ENCODE data around the gene ST3GAL4.

ST3GAL4 gene

DNA sequence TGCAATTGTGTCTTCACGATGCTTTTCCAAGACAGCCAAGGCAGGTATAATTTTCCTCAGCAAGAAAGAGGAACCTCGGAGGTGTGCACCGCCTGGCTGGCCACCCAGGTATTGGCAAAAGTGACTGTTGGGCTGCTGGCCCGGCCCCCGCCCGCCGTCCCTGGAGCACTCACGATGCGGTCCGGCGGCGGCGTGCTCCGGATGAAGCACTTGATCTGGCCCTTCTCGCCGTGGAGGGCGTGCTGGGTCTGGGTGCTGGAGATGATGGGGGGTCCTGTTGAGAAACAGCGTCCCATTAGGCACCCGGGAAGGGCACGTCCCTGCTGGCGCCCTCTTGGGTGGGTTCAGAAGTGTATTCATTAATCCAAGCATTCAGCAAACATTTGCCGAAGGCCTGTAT is 84.8 kb downstream of the ST3GAL4 start:
- DNase-seq (ENCODE audit: low read depth in 2 of 2, low spot score in 1 of 2): no peak

- peak; percentile 18 to 49 for DNase-seq (ENCODE audit: low read depth in 2 of 2, low spot score in 1 of 2)
Observed at GRCh38 chr11:126440792-126441514, 85.5 kb downstream of the ST3GAL4 start.

GRCh38 chr11:126443120-126443519 is 87.6 kb downstream of the ST3GAL4 start:
- DNase-seq (ENCODE audit: low read depth in 2 of 2, low spot score in 1 of 2): no peak

DNA sequence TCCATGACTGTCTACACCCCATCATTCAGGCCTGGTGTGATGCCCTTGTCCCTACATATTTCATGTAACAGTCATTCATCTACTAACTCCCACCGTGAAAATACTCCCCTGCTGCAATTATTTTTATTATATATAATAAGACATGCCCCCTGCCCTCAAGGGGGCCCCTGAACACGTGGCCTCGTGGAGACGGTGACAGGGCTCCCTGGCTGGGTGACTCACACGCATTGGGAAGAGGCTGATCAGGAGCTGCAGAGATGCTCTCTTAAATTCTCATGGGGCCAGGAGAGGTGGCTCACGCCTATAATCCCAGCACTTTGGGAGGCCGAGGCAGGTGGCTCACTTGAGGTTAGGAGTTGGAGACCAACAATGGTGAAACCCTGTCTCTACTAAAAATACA is 88.6 kb downstream of the ST3GAL4 start:
- DNase-seq (ENCODE audit: low read depth in 2 of 2, low spot score in 1 of 2): no peak

- no peak for DNase-seq (ENCODE audit: low read depth in 2 of 2, low spot score in 1 of 2)
Observed at GRCh38 chr11:126446581-126446980, 91.1 kb downstream of the ST3GAL4 start.

DNA sequence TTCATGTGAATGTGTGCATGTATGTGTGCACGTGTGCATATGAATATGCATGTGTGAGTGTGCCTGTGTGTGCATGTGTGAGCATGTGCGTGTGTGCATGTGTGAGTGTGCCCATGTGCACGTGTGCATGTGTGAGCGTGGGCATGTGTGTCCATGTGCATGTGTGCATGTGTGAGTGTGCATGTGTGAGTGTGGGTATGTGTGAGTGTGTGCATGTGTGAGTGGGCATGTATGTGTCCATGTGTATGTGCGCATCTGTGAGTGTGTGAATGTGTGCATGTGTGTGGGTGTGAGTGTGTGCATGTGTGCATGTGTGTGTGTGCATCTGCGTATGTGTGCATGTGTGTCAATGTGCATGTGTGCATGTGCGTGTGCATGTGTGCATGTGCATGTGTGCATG is 94.7 kb downstream of the ST3GAL4 start:
- DNase-seq (ENCODE audit: low read depth in 2 of 2, low spot score in 1 of 2): no peak

GRCh38 chr11:126450806-126451205 is 95.3 kb downstream of the ST3GAL4 start:
- DNase-seq (ENCODE audit: low read depth in 2 of 2, low spot score in 1 of 2): no peak

GRCh38 chr11:126451211-126451802 is 95.8 kb downstream of the ST3GAL4 start:
- DNase-seq (ENCODE audit: low read depth in 2 of 2, low spot score in 1 of 2): no peak

DNA sequence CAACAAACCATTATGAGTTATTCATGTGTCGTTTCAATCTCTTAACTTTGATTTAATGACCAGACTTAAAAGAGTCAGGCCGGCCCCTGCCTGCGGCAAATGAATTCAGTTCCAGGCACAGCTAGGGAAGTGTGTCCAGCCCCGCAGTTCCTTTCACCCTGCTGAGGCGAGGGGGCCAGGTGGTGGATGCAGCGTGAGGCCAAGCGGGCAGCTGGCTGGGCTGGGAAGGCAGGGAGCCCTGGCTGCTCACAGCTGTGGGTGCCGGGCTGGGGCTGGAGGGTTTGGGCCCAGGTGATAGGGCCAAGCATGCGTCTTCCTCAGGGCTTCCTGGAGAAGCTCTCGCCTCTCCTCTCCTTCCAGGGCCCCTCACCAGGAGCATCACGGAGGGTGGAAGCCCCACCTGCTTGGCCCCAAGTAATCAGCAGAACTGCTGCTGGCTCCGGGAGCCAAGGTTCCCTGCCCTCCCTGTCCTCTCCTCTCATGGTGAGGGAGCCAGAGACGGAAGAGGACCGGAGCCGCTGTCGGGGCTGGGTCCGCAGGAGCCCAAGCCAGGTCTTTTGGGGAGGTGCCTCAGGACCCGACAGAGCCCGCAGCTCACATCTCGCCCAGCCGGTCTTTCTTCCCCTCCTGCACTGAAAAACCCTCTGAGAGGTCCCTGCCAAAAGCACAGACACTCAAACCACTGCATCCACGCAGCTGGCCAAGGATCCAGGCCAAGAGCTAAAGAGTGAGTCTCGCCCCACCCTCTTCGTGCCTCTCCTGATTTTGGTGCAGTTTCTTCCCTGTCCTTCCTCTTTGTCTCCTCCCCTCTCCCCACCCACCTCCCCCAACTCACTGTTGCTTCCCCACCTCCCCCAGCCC is 97.0 kb downstream of the ST3GAL4 start:
- DNase-seq (ENCODE audit: low read depth in 2 of 2, low spot score in 1 of 2): no peak

GRCh38 chr11:126456089-126456488 is 100.6 kb downstream of the ST3GAL4 start:
- DNase-seq (ENCODE audit: low read depth in 2 of 2, low spot score in 1 of 2): no peak

- no peak for DNase-seq (ENCODE audit: low read depth in 2 of 2, low spot score in 1 of 2)
Observed at GRCh38 chr11:126456783-126457542, 101.5 kb downstream of the ST3GAL4 start.

DNA sequence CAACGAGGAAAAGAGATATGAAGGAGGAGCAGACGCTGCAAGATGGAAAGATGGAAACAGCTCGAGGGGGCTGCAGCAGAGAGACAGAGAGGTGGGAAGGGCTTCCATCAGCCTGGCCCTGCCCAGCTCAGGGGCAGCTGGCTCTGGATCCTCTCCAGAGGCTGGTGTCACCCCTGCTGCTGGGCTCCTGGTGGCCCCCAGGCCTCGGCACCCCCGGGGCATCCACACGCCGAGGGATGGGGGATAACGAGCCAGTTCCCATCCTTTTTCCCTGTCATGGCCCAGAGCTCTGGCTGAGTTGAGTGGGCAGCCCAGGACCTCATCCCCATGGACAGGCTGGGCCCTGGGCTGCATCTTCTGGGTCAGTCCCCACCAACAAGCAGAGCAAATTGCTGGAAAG is 102.3 kb downstream of the ST3GAL4 start:
- no peak for DNase-seq (ENCODE audit: low read depth in 2 of 2, low spot score in 1 of 2)

DNA sequence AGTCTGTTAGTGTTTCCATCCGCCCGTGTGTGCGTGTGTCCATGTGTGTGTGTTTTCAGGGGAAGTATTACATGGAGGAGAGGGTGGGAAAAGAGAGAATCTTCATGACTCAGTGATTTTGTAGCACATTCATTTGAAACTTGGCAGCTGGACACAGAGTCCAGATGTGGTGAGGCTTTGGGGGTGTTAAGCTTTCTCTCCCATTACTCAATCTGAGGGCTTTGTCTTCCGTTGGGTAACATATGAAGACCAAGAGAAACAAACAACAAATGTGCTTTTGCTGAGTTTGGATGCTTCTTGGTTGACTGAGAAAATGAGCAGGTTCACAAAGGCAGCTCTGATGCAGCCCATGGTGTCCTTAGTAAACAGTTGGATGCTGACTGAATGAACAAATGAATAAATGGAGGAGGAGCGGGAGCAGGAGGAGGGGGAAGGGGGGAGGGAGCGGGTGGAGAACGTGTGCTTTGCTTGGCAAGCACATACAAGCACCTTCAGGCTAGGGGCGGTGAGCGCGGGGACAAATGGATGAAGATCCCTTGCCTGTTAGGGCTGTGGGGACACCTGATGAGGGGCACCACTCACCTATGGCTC is 104.3 kb downstream of the ST3GAL4 start:
- DNase-seq (ENCODE audit: low read depth in 2 of 2, low spot score in 1 of 2): no peak

DNA sequence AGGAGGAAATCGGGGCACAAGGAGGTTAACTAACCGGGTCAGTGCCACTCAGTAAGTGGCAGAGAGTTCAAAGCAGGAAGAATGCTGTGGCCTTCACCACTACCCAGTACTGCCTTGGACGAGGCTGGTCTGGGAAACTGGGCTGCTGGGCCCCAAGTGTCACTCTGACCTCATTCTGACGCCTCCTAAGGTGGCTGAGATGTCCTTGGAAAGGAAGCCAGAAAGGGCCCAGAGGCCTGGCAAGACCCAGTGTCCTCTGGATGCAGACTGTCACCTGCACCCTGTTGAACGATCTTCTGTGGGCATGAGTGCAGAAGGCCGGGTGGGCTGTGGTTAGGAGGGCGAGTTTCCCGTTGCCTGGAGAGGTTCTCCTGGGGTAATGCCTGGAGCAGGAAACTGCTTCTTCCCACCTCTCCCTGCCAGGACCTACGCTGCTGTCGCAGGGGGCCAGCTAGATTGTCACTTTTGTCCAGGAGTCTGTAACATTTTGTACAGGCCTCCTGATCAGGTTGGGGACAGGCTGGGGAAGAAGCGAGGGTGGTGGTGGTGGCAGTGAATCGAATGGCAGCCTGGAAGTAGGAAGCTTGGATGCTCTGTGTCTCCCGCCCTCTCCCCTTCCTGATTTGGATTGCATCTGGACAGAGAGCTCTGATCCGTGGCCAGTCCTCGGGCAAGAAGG is 105.1 kb downstream of the ST3GAL4 start:
- no peak for DNase-seq (ENCODE audit: low read depth in 2 of 2, low spot score in 1 of 2)

GRCh38 chr11:126461096-126461440 is 105.6 kb downstream of the ST3GAL4 start:
- no peak for DNase-seq (ENCODE audit: low read depth in 2 of 2, low spot score in 1 of 2)

- no peak for DNase-seq (ENCODE audit: low read depth in 2 of 2, low spot score in 1 of 2)
Observed at GRCh38 chr11:126461996-126462395, 106.5 kb downstream of the ST3GAL4 start.

DNA sequence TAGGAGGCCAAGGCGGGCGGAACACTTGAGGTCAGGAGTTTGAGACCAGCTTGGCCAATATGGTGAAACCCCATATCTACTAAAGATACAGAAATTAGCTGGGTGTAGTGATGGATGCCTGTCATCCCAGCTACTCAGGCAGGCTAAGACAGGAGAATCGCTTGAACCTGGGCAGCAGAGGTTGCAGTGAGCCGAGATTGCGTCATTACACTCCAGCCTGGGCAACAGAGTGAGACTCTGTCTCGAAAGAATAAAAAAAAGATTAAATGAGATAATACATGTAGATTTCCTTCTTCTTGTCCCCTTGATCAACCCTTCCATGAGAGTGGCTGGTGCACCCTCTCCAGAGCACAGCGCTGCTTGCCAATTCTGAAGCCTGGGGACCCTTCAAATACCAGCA is 106.9 kb downstream of the ST3GAL4 start:
- no peak for DNase-seq (ENCODE audit: low read depth in 2 of 2, low spot score in 1 of 2)

All from stimulated activated CD8-positive, alpha-beta memory T cell treated with anti-CD3 and anti-CD28 coated beads, Interleukin-4, amount 100 ng/mL, for 4 hours (primary cell).